Measurements from ENCODE around the gene KTN1.

The KTN1 gene, protein sequence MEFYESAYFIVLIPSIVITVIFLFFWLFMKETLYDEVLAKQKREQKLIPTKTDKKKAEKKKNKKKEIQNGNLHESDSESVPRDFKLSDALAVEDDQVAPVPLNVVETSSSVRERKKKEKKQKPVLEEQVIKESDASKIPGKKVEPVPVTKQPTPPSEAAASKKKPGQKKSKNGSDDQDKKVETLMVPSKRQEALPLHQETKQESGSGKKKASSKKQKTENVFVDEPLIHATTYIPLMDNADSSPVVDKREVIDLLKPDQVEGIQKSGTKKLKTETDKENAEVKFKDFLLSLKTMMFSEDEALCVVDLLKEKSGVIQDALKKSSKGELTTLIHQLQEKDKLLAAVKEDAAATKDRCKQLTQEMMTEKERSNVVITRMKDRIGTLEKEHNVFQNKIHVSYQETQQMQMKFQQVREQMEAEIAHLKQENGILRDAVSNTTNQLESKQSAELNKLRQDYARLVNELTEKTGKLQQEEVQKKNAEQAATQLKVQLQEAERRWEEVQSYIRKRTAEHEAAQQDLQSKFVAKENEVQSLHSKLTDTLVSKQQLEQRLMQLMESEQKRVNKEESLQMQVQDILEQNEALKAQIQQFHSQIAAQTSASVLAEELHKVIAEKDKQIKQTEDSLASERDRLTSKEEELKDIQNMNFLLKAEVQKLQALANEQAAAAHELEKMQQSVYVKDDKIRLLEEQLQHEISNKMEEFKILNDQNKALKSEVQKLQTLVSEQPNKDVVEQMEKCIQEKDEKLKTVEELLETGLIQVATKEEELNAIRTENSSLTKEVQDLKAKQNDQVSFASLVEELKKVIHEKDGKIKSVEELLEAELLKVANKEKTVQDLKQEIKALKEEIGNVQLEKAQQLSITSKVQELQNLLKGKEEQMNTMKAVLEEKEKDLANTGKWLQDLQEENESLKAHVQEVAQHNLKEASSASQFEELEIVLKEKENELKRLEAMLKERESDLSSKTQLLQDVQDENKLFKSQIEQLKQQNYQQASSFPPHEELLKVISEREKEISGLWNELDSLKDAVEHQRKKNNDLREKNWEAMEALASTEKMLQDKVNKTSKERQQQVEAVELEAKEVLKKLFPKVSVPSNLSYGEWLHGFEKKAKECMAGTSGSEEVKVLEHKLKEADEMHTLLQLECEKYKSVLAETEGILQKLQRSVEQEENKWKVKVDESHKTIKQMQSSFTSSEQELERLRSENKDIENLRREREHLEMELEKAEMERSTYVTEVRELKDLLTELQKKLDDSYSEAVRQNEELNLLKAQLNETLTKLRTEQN (N-terminal part only)

DNA sequence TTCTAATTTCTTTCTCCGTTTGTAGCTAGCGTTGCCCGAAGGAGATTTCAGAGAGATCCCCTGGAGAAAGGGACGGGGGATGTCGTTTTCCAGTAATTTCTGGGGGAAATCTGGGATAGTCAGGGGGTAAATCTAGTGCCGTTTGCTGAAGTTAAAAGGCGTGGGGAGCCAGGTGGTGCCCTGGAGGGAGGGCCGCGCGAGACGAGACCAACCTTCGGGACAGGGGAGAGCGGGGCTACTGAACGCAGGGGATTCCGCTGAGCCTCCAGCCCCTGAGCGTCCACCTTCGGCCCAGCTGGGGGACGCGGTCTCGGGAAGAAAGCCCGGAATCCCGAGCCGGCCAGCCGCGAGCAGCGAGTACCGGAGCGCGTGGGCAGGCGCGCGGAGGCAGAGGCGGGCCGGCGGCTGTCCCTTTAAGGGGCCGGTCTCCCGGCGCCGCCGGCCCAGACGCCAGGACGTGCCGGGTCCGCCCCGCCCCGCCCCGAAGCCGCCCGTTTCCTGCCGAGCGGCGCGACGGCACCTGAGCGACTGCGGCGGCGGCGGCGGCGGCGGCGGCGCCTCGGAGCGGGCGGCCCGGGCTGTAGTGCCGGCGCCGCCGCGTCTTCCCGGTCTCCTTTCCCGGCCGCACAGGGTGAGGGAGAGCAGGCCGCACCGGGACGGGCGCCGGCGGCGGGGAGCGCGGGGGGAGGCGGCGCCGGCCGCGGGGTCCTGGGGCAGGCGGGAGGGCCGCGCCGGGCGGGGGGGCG, at the start of gene KTN1:
KTN1 (plus strand) TSS at position 484 of the 746 bp plus-strand sequence. CDS start 31,842 bp downstream, outside the sequence.
- Histone ChIP-seq H3K9ac (ENCODE audit: low read length in 2 of 2) (peak within 1 kb of the TSS; percentile 89), H3K36me3 (ENCODE audit: control insufficient read depth in 2 of 2, insufficient read depth in 2 of 2, low read length in 2 of 2) (no peaks in the 10 kb centered on the region), H3K9me3 (ENCODE audit: control insufficient read depth in 2 of 2, low read length in 2 of 2) (no peaks in the 10 kb centered on the region), H3K27me3 (ENCODE audit: control insufficient read depth in 1 of 2, insufficient read depth in 2 of 2, low read length in 2 of 2) (no peaks in the 10 kb centered on the region), H3K27ac (ENCODE audit: low read length) (peak within 1 kb of the TSS; percentile 76), H3K4me1 (ENCODE audit: control insufficient read depth, insufficient read depth, low read length) (peaks cover 8% of the 10 kb centered on the region), H3K4me3 (ENCODE audit: low read length in 2 of 2) (peak within 1 kb of the TSS; percentile 93 to 97)

DNA sequence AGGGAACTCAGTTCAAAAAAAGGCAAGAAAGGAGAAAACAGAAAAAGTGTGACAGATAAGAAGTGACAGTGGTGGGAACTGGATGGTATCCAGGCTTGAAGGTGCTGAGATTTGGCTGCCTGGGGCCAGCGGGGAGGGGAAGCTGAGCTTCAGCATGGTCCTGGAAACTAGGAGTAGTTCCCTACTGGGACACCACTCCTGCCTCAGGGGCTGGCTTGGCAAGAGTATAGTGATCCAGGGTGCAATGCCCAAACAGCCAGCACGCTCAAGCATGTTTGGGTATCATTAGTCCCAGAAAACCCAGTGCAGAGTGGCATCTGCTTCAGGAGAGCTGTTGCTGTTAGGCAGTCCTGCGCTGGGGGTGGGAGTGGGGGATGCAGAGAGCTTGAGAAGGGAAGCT, 49.5 kb upstream of the KTN1 start:
- Histone ChIP-seq H3K27me3 (ENCODE audit: control insufficient read depth in 1 of 2, insufficient read depth in 2 of 2, low read length in 2 of 2) (no peaks in the 10 kb centered on the region), H3K9ac (ENCODE audit: low read length in 2 of 2) (no peak overlapping the region), H3K27ac (ENCODE audit: low read length) (no peak overlapping the region), H3K4me3 (ENCODE audit: low read length in 2 of 2) (no peak overlapping the region), H3K36me3 (ENCODE audit: control insufficient read depth in 2 of 2, insufficient read depth in 2 of 2, low read length in 2 of 2) (no peaks in the 10 kb centered on the region), H3K4me1 (ENCODE audit: control insufficient read depth, insufficient read depth, low read length) (no peaks in the 10 kb centered on the region), H3K9me3 (ENCODE audit: control insufficient read depth in 2 of 2, low read length in 2 of 2) (no peaks in the 10 kb centered on the region)

DNA sequence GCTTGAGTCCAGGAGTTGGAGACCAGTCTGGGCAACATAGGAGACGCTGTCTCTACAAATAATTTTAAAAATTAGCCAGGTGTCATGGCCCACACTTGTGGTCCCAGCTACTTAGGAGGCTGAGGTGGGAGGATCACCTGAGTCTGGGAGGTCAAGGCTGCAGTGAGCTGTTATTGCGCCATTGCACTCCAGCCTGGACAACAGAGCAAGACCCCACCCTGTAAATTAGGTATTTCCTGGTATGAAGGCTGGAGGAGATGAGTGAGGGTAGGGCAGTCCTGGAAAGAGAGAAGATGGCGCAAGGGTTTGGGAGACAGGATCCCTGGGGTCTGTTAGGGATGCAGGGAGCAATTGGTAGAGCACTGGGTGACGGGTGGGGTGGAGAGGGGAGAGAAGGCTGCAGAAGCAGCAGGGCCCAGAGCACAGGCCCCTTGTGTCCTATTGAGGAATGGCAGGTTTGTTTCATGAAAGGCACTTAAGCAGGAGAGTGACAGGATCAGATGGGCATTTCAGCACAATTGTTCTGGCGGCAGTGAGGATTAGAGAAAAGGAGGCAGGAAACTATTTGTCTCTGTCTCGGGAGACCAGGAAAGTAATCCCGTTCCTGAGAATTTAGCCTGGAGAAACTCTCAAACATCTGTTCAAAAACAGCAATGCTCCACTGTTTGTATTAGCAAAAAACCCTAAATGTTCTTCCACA, 47.2 kb upstream of the KTN1 start:
- H3K9ac ChIP-seq (ENCODE audit: low read length in 2 of 2): no peak overlapping the region
- no peak overlapping the region for H3K27ac ChIP-seq (ENCODE audit: low read length)
- no peaks in the 10 kb centered on the region for H3K27me3 ChIP-seq (ENCODE audit: control insufficient read depth in 1 of 2, insufficient read depth in 2 of 2, low read length in 2 of 2)
- no peaks in the 10 kb centered on the region for H3K9me3 ChIP-seq (ENCODE audit: control insufficient read depth in 2 of 2, low read length in 2 of 2)
- no peaks in the 10 kb centered on the region for H3K4me1 ChIP-seq (ENCODE audit: control insufficient read depth, insufficient read depth, low read length)
- no peaks in the 10 kb centered on the region for H3K36me3 ChIP-seq (ENCODE audit: control insufficient read depth in 2 of 2, insufficient read depth in 2 of 2, low read length in 2 of 2)
- no peak overlapping the region for H3K4me3 ChIP-seq (ENCODE audit: low read length in 2 of 2)

DNA sequence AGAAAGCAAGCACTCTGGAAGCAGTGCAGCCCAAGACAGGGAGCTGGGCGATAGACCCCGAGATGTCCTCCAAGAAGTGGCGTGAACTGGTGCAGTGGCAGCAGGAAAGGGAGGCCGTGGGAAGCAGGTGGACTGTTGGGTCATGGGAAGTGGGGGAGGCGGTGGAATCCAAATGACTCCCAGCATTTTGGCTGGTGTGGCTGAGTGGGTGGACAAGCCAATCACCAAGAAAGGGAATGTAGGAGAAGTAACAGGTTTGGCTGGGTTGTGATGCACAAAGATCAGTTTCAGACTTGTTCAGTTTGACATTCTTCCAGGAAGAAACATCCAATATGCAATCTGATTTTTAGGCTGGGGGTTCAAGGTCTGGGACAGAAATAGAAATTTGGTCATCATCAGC, 46.0 kb upstream of the KTN1 start:
- no peak overlapping the region for H3K4me3 ChIP-seq (ENCODE audit: low read length in 2 of 2)
- H3K36me3 ChIP-seq (ENCODE audit: control insufficient read depth in 2 of 2, insufficient read depth in 2 of 2, low read length in 2 of 2): no peaks in the 10 kb centered on the region

DNA sequence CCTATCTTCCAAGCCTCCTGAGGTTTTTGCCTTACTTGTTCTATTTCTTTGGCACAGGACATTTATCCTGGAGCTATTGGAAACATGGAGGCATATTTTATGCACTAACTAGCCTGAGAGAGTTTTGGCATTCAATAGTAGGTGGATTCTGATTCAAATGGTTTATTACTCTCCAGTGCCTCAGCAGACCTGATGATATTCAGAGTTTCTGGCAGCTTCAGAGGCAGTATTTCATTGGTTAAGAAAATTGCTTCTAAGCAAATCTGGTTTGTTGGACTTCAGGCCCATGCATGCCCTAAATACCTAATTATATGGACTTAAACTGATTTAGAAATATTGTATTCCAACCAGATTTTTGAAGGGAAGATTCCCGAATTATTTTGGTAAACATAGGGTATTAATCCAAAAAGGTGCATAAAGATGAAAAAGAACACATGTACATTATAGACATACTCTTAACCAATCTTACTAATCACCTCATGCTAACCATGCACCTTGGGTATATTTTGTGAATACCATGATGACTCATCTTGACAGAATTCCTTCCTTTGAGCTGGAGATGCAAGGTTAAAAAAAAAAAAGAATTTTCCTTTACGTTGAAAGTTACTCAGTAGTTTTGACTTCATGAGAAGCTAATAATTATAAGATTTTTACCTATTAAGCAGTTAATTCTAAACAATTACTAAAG, 44.3 kb upstream of the KTN1 start:
- Histone ChIP-seq H3K9ac (ENCODE audit: low read length in 2 of 2) (no peak overlapping the region), H3K36me3 (ENCODE audit: control insufficient read depth in 2 of 2, insufficient read depth in 2 of 2, low read length in 2 of 2) (no peaks in the 10 kb centered on the region), H3K27ac (ENCODE audit: low read length) (no peak overlapping the region), H3K4me3 (ENCODE audit: low read length in 2 of 2) (no peak overlapping the region), H3K9me3 (ENCODE audit: control insufficient read depth in 2 of 2, low read length in 2 of 2) (no peaks in the 10 kb centered on the region), H3K4me1 (ENCODE audit: control insufficient read depth, insufficient read depth, low read length) (no peaks in the 10 kb centered on the region), H3K27me3 (ENCODE audit: control insufficient read depth in 1 of 2, insufficient read depth in 2 of 2, low read length in 2 of 2) (no peaks in the 10 kb centered on the region)

More for the DNA sequence above, 46.0 kb upstream of the KTN1 start:
- H3K4me1 ChIP-seq (ENCODE audit: control insufficient read depth, insufficient read depth, low read length): no peaks in the 10 kb centered on the region
- no peaks in the 10 kb centered on the region for H3K27me3 ChIP-seq (ENCODE audit: control insufficient read depth in 1 of 2, insufficient read depth in 2 of 2, low read length in 2 of 2)
- no peaks in the 10 kb centered on the region for H3K9me3 ChIP-seq (ENCODE audit: control insufficient read depth in 2 of 2, low read length in 2 of 2)
- H3K9ac ChIP-seq (ENCODE audit: low read length in 2 of 2): no peak overlapping the region
- H3K27ac ChIP-seq (ENCODE audit: low read length): no peak overlapping the region

DNA sequence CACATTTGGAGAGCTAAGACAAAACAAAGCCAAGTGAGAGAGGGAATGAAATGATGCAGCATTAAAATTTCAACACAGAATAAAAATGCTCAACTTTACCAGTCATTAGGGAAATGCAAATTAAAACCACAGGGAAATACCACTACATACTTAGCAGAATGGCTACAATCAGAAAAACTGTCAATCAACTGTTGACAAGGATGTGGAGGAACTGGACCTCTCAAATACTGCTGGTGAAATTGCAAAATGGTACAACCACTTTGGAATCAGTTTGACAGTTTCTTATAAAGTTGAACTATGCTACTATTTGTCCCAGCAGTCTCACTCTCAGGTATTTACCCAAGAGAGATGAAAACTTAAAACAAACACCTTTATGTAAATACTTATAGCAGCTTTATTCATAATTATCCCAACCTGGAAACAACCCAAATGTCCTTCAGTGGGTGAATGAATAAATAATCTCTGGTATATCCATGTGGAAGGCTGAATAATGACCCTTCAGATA, 43.8 kb upstream of the KTN1 start:
- no peaks in the 10 kb centered on the region for H3K4me1 ChIP-seq (ENCODE audit: control insufficient read depth, insufficient read depth, low read length)
- no peak overlapping the region for H3K27ac ChIP-seq (ENCODE audit: low read length)
- no peak overlapping the region for H3K9ac ChIP-seq (ENCODE audit: low read length in 2 of 2)
- no peak overlapping the region for H3K4me3 ChIP-seq (ENCODE audit: low read length in 2 of 2)
- H3K9me3 ChIP-seq (ENCODE audit: control insufficient read depth in 2 of 2, low read length in 2 of 2): no peaks in the 10 kb centered on the region
- no peaks in the 10 kb centered on the region for H3K27me3 ChIP-seq (ENCODE audit: control insufficient read depth in 1 of 2, insufficient read depth in 2 of 2, low read length in 2 of 2)
- no peaks in the 10 kb centered on the region for H3K36me3 ChIP-seq (ENCODE audit: control insufficient read depth in 2 of 2, insufficient read depth in 2 of 2, low read length in 2 of 2)

DNA sequence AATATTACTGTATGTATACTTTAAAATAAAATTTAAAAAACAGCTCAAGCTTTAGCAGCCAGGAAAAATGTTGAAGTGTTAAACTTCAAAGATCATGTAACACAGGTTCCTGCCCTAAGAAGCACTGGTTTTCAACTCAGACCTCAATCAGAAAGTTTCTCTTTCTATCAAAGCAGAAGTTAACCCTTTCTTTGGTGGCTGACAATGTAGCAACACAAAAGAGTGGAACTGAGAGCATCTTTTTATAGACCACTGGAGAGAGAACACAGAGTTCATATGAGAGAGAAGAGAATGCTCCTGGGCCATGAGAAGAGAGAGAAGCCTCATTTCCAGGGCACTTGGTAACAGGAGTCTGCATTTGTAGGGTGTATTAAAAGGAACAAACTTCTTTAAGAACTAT, 42.2 kb upstream of the KTN1 start:
- Histone ChIP-seq H3K4me1 (ENCODE audit: control insufficient read depth, insufficient read depth, low read length) (no peaks in the 10 kb centered on the region), H3K9me3 (ENCODE audit: control insufficient read depth in 2 of 2, low read length in 2 of 2) (no peaks in the 10 kb centered on the region), H3K9ac (ENCODE audit: low read length in 2 of 2) (no peak overlapping the region), H3K27ac (ENCODE audit: low read length) (no peak overlapping the region), H3K27me3 (ENCODE audit: control insufficient read depth in 1 of 2, insufficient read depth in 2 of 2, low read length in 2 of 2) (no peaks in the 10 kb centered on the region), H3K4me3 (ENCODE audit: low read length in 2 of 2) (no peak overlapping the region), H3K36me3 (ENCODE audit: control insufficient read depth in 2 of 2, insufficient read depth in 2 of 2, low read length in 2 of 2) (no peaks in the 10 kb centered on the region)

DNA sequence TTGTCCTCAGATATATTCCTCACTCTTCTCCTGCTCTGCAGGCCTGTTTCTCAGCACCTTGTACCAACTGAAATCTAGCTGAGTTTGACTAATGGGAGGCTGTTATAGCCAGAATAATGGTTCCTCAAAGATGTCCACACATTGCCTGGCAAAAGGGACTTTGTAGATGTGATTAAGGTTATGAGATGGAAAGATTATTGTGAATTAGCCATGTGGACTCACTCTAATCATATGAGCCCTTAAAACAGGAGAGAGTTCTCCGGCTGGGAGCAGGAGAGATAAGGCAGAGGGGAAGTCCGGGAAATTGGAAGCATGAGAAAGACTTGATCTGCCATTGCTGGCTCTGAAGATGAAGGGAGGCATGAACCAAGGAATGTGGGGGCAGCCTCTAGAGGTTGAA, 40.0 kb upstream of the KTN1 start:
- Histone ChIP-seq H3K4me3 (ENCODE audit: low read length in 2 of 2) (no peak overlapping the region), H3K27me3 (ENCODE audit: control insufficient read depth in 1 of 2, insufficient read depth in 2 of 2, low read length in 2 of 2) (no peaks in the 10 kb centered on the region), H3K27ac (ENCODE audit: low read length) (no peak overlapping the region), H3K9me3 (ENCODE audit: control insufficient read depth in 2 of 2, low read length in 2 of 2) (no peaks in the 10 kb centered on the region), H3K4me1 (ENCODE audit: control insufficient read depth, insufficient read depth, low read length) (no peaks in the 10 kb centered on the region), H3K9ac (ENCODE audit: low read length in 2 of 2) (no peak overlapping the region), H3K36me3 (ENCODE audit: control insufficient read depth in 2 of 2, insufficient read depth in 2 of 2, low read length in 2 of 2) (no peaks in the 10 kb centered on the region)
